GM21381 (cell line): ENCODE data around the gene INTS14.

Source experiments
- ATAC-seq: cut with Tn5 transposase; IDR thresholded peaks from one replicate; pipeline ENCODE4 v1.9.1; 2021; ENCODE audit warnings: mild to moderate bottlenecking, moderate library complexity; ENCODE audit not compliant: unreplicated experiment

The INTS14 gene

GRCh38 chr15:65610871-65611718 lies at the start of gene INTS14:
Gene INTS14, minus strand, starts transcription at chr15:65611131. Its CDS starts 3,751 bp downstream, at chr15:65607380.
- ATAC-seq = peak; percentile 96

GRCh38 chr15:65659502-65660052 lies 48.6 kb upstream of the INTS14 start:
- no peak for ATAC-seq

GRCh38 chr15:65655457-65655856 lies 44.5 kb upstream of the INTS14 start:
- ATAC-seq = no peak

- ATAC-seq = no peak
Observed at GRCh38 chr15:65655026-65655425, 44.1 kb upstream of the INTS14 start.

GRCh38 chr15:65653801-65654521 lies 43.0 kb upstream of the INTS14 start:
- no peak for ATAC-seq

GRCh38 chr15:65653341-65653740 lies 42.4 kb upstream of the INTS14 start:
- ATAC-seq = no peak

- no peak for ATAC-seq
Observed at GRCh38 chr15:65651831-65652749, 41.2 kb upstream of the INTS14 start.

- ATAC-seq = no peak
Observed at GRCh38 chr15:65651042-65651322, 40.1 kb upstream of the INTS14 start.

GRCh38 chr15:65650312-65651041 lies 39.5 kb upstream of the INTS14 start:
- ATAC-seq = no peak

- ATAC-seq = no peak
Observed at GRCh38 chr15:65646486-65646885, 35.6 kb upstream of the INTS14 start.

GRCh38 chr15:65645392-65645791 lies 34.5 kb upstream of the INTS14 start:
- no peak for ATAC-seq

- ATAC-seq = no peak
Observed at GRCh38 chr15:65644282-65644681, 33.4 kb upstream of the INTS14 start.

- ATAC-seq = no peak
Observed at GRCh38 chr15:65642594-65642993, 31.7 kb upstream of the INTS14 start.

GRCh38 chr15:65641768-65642475 lies 31.0 kb upstream of the INTS14 start:
- ATAC-seq = no peak

GRCh38 chr15:65639509-65639908 lies 28.6 kb upstream of the INTS14 start:
- ATAC-seq = no peak

GRCh38 chr15:65638681-65639089 lies 27.8 kb upstream of the INTS14 start:
- ATAC-seq = no peak

GRCh38 chr15:65638109-65638508 lies 27.2 kb upstream of the INTS14 start:
- ATAC-seq = no peak

GRCh38 chr15:65634356-65634755 lies 23.4 kb upstream of the INTS14 start:
- no peak for ATAC-seq

- ATAC-seq = no peak
Observed at GRCh38 chr15:65633752-65634151, 22.8 kb upstream of the INTS14 start.
